HK-2 (cell line): ENCODE results near the gene HSP90AA1.

Source experiments
- DNase-seq: peaks from one replicate; pipeline ENCODE4 v3.0.0-alpha.2; 2018; ENCODE audit not compliant: unreplicated experiment

Gene HSP90AA1

GRCh38 chr14:102042699-102043098, 44.1 kb downstream of the HSP90AA1 start:
- no peak for DNase-seq

GRCh38 chr14:102040153-102040552, 46.7 kb downstream of the HSP90AA1 start:
- DNase-seq, result no peak

GRCh38 chr14:102039157-102039556, 47.7 kb downstream of the HSP90AA1 start:
- no peak for DNase-seq

GRCh38 chr14:102037686-102038085, 49.2 kb downstream of the HSP90AA1 start:
- DNase-seq, result no peak

- DNase-seq, result no peak
These were observed 50.9 kb downstream of the HSP90AA1 start for GRCh38 chr14:102035914-102036313.

GRCh38 chr14:102034301-102034700, 52.5 kb downstream of the HSP90AA1 start:
- DNase-seq, result no peak

GRCh38 chr14:102033241-102033640, 53.6 kb downstream of the HSP90AA1 start:
- DNase-seq, result no peak
